Measurements from ENCODE around the gene PDILT.

- TF ChIP-seq CTCF (conservative IDR thresholded peaks at IDR 0.05 in 1 of 2, IDR thresholded peaks at IDR 0.05 in 1 of 2; ENCODE audit: extremely low read depth in 1 of 2, insufficient read depth in 1 of 2, low read depth in 1 of 2, low read length in 2 of 2) (no peak), EZH2 (IDR thresholded peaks at IDR 0.05; ENCODE audit: borderline replicate concordance, low read length) (no peak)
These were observed 40.5 kb downstream of the PDILT start for GRCh38 chr16:20364051-20364450.
